ENCODE data around the gene SLC9A1.

Gene SLC9A1

DNA sequence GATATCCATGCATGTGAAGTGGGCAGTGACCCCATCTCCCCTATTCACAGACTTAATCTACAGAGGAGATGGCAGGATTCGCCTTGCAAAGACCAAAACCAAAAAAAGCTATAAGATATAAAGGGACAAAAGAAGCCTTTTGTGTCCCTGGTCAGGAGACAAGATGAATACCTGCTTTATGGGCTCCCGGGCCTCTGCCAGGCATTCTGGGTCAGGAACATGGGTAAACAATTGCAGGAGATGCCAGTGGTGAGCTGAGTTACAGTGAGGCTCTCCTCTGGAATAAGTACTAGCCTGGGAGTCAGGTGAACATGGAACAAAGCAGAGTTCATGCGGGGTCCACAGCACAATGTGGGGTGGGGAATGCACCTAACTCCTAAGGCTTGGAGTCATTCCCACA lies 4.7 kb downstream of the SLC9A1 start:
- no peak for DNase-seq

DNA sequence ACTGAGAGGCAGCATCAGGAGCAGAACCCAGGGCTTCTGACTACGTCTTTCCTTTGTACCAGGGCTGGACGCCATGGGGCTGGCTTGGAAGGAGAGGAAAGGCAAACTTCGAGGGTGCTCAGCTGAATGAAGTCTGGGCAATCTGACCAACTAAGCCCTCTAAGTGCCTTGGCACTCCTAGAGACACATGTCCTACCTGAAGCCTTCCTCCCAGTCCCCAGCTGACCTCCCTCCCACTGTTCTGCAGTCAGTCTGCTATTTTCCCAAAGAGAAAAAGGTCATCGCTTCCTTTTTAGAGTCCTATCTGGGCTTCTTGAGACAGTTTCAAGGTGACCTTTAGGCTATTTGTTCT lies 5.2 kb downstream of the SLC9A1 start:
- DNase-seq = no peak

DNA sequence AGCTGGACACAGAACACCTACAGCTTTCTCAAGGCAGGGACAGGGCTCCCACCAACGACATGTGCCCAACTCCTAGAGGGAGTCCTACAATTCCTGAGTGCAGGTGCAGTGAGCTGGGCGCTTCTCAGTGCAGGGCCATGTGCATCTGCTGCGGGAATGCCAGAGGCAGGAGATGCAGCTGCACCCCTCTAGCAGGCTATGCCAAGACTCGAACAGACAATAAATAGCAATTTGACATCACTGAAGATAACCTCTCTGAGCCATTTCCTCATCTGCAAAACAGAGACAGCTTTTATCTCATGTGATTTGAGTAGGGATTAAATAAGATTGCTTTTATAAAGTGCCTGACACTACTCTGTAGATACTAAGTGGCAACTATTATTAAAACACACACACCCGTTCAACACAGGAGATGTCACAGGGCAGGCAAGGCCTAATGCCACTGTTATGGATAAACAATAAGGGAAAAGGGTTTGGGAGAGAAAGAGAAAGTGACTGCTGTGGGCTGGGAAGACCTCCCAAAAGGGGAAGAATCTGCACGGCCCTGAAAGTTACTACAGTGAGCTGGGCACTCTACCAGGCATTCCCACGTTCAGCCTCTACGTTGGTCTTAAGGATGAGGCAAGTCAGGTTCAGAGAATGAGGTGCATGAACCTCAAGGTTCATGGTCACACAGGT lies 5.7 kb downstream of the SLC9A1 start:
- no peak for DNase-seq

DNA sequence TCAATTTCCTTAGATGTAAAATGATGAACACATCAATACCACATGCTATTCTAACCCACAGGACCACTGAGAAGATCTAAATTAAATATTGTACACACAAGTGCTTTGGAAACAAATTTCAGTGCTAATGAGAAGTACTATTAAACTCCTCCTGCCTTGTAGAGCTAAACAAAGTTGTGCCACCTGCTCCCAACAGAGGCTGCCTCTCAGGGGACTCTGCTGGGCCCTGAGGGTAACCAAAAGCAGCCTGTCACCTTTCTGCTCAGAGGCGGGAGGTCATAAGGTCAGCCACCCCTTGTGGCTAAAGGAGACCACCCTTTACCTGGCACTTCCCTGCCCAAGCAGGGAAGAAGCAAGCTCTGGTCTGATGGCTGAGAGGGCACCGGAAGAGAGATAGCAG lies 6.3 kb downstream of the SLC9A1 start:
- DNase-seq = no peak

DNA sequence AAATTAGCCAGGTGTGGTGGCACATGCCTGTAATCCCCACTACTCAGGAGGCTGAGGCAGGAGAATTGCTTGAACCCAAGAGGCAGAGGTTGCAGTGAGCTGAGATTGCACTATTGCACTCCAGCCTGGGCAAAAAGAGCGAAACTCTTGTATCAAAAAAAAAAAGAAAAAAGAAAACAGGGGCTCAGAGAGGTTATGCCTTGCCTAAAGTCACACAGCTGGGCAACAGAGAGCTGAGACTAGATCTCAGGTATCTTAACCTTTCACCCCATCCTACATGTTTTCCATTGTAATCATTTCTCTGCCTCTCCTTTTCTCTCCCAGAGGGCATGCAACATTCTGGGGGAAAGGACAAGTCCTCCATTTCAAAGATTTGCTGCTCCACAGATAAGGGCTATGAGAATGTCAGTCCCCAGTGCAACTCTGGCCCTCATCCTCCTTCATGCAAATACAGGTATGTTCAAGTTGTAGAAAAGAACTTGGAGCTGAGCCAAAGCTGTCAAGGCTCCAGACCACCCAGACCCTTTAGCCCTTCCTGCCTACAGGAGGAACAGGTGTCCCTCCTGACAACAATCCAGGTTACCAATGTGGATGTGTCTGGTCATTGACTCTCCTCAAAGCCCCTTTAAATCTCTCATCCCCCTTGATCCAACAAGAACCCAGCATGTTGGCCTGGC lies 6.9 kb downstream of the SLC9A1 start:
- no peak for DNase-seq

DNA sequence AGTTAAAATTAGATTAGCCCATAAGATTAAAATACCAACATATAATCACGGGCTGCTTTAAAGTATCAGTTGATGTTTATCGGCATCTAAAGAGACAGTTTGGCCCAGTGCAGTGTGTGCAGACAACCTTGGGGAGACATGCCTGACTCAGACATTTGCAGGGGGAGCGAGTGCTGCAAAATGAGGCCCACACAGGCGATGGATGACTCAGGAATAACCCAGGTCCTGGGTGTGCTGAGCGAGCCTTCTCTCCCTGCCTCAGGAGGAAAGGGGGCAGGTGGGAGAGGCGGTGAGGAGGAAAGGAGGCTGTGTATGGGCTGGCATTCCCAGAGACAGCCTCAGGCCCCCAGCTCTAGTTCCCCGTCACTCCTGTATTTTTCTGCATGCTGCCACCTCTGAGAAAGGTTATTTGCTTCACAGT lies 9.0 kb downstream of the SLC9A1 start:
- no peak for DNase-seq

DNA sequence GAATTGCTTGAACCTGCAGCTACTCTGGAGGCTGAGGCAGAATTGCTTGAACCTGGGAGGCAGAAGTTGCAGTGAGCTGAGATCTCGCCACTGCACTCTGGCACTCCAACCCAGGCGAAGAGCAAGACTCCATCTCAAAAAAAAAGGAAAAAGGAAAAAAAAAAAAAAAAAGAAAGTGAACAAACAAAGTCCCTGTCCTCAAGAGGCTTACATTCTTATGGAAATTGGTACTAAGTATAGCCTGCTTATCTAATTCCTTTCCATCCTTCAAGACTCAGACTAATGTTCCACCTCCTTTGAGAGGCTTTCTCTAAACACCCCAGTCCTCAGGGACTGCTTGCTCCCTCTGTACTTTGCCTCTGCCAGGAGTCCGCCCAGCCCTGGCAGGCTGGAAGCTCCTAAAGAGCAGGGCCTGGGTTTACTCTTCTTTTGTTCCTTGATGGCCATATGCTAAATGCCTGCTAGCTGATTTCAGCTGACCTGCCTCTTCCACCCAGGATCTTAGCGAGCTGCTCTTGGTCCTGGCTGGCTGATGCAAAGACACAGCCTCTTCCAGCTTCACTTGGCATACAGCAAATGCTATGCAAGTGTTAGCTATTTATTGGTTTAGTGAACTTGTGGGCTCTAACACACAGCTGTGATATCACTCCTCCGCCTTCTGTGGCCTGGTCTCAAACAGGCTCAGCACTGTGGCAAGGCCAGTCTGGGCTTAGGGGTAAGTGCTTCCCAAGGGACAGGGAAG lies 9.8 kb downstream of the SLC9A1 start:
- DNase-seq = no peak

DNA sequence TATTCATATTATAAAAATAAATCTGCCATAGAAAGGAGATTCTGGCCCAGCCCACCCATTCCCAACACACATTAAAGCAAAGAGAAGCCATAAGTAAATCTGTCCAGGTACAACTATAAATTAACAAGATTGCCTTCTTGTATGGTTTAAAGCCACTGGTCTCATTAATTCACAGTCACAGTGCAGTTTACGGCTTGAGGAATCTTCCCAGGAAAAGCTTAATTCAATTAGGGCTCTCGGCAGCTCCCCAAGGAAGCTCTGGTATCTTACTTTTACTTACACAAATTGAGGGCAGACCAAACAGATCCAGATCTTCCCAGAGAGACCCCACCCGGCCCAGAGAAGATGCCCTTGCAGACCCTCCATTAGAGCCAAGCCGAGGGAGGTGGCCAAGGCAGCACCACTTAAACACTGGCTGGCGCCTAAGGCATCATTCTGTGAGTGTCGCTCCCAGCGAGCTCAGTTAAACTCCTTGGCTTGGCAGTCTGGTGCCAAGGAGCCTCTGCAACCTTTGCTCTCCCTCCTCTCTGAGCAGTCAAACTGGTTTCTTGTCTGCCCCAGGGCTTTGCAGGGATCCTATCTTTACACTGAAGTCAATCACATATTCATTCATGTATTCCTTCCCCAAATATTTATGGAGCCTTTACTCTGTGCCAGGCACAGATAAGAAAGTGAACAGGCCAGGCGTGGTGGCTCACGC lies 10.7 kb downstream of the SLC9A1 start:
- DNase-seq = no peak

DNA sequence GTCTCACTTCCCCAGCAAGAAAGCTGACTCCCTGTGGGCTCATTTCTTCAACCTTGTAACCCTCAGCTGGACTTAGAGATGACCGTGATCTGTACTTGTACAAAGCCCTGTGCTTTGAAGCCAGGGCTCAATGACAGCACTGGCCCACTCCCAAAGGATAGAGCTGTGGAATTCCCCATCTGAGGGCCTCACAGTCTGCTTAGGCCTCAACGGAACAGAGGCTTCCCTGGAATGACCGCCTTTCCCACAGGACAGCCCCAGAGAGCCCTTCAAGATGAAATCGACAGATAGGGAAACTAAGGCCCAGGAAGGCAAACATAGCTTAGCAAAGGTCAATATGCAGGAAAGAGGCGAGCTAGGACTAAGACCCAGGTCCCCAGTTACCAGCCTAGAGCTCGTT lies 11.5 kb downstream of the SLC9A1 start:
- no peak for DNase-seq

DNA sequence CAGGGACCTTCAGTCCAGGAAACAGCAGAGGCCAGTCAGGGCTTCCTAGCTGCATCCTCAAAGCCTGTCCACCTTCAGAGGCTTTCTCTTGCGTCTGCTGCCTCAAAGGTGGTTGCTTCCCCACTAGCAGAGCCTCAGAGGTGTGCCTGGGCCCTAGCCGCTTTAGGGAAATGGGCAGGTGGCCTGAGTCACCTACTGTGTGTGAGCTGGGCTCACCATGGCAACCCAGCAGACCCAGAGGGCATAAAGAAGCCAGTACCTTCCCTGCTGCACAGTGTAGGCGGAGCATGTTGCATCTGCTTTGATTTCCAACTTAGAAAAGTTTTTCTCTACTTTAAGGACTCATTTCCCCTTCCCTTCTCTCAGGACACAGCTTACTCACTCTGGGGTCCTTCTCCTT lies 12.5 kb downstream of the SLC9A1 start:
- DNase-seq = peak; percentile 20

DNA sequence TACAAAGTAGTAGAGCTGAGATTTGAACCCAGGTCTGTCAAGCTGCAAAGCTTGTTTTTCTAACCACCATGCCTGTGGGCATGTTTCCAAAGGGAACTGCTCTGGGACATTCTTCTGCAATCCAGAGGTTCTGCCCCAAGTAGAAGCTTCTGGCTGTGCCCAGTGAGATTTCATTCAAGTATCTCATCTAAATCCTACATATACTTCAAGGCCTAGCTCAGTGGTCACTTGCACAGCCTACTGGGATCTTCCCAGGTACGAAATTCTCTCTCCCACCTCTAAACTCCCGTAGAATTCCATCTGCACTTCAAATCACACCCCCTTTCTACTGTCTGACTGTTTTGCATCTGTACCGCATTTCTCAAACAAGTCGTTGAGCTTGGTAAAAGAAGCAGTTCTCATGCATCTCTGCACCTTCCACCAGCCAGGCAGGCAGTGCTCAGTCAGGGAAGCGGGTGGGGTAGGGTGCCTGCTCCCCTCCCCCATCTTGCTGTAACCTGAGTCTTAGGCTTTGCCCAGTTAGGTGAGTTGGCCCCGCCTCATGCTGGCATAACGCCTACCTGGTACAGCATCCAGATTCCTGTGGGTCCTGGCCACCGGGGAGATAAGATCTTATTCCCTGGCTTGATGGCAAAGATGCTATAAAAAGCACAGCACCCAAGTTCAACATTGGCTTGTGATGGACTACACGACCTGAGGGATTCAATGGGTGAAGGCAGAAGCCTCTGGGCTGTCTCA lies 13.5 kb downstream of the SLC9A1 start:
- no peak for DNase-seq

DNA sequence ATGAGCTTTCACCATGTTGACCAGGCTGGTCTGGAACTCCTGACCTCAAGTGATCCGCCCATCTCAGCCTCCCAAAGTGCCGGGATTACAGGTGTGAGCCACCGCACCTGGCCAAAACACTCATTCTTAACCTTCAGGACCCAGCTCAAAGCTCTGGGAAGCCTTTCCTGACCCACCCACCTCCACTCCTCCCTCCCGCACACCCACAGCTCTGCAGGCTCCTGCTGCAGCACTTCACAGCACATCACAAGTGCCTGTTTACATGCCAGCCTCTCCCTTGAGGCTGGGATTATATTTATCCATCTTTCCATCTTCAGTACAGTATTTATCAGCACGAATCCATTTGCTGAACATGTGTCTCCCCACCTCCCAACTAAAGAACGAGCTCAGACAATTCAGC lies 14.9 kb downstream of the SLC9A1 start:
- no peak for DNase-seq

DNA sequence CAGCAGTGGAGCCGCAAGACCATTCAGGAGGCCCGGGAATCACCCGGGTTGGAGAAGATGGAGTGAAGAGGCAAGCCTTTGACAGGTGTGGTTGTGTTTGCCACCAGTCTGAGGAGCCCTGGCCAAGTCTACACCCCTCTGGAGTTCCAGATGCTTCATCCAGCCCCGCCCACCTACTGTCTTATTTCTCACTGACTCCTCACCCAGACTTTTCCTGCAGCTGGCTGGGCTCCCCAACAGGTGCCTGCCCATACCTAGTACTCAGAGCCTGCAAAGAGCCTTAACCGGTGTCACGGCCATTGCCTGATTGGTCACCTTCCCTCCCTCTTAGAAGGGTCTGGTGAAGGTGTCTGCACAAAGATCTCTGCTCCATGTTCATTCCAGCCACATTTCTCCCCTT lies 16.0 kb downstream of the SLC9A1 start:
- DNase-seq = no peak

DNA sequence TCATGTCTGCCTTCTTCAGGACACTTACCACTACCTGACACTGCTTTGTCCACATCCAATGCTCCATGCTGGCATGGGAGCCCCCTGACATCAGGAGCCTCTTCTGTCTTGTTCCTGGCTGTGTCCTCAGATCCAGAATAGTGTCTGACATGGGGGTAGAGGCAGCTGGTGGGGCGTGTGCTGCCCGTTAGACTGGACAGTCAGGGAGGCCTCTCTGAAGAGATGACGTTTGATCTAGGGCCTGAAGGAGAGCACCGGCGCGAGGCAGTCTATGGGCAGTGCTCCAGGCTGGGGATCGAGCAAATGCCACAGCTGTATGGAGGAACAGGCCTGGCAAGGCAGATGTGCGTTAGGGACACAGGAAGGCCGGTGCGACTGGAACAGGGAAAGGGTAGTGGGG lies 16.6 kb downstream of the SLC9A1 start:
- DNase-seq = no peak

DNA sequence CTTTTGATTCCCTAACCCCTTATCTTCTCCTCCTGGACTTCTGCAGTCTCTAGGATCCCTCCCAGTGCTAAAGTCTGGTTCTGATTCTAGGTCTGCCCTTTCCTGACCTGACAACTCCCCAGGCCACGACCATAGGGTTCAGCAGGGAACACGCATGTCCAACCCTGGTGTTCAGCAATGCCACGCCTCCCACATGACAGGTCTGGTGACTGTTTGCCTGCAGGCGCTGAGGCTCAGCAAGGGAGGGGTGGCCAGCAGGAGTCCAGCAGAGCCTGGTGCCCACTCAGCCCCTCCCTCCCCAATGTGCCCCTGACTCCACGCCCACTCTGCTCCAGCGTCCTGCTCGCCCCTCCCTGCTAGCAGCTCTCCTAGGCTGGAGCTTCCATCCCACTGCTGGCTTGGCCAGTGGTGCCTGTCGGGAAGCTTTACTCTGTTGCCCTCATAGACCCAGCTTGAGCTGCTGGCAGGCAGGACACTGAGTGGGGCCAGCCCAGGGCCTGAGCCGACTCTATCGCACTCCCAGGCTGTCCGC lies 17.3 kb downstream of the SLC9A1 start:
- peak; percentile 9 for DNase-seq

DNA sequence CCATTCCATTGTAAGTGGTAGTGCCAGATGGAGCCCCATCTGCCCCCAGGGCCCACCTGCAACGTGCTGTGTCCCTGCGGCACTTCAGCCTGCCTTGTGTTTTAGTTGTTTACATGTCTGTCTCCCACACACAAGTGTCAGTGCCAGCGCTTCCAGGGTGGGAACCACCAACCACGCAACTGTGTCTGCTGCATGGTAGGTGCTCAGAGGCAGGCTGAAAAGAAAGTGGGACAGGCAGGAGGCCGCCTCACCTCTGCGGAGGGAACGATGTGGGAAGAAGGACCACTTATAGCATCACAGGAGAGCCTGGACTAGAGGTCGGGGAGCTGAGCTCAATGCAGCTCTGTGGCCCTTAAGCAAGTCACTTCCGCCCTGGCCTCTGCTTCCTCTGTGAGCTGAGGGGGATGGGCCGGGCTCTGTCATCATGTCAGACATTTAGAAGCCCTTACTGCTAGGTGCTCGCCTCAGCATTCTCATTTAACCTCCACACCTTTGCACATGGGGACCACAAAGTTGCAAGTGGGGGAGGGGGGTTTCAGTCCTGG lies 17.9 kb downstream of the SLC9A1 start:
- DNase-seq = peak; percentile 70

DNA sequence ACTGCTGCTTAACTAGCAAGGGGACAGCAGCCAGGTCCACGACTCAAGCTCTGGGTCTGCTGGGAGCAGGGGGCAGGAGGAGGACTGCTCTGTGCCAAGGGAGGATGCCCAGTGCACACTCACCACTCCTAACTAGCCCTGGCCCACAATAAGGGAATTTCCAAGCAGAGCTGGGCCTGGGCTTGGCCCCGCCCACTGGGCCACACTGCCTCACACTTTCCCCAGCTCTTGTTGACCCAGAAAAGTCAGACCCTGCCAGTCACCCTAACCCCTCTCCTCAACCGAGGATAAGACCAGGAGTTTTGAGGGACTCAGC lies 18.7 kb downstream of the SLC9A1 start:
- no peak for DNase-seq

DNA sequence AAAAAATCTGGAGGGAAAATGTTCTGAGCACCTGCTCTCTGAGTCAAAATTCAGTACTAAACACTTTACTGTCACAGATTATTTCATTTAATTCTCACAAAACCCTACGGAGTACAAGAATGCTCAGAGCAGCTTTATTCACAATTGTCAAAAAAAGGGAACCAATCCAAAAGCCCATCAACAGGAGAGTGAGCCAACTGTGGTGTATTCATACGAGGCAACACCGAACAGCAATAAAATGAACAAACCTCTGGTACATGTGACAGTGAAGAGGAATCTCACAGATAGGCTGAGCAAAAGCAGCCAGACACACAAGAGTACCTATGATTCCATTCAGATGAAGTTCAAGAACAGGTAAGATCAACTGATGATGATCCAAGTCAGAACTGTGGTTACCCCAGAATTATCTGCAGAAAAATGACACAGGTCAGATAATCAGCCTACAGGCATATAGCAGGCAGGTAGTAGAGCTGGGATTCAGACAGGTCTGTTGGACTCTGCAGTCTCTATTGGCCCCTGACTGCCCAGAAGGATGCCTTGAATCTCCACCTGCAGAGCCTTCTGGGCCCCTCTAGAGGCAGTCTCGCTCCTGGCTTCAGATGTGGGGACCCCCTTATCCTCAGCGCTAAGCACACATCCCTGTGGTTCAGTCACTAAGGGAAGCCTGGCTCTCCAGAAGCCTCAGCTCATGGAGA lies 19.2 kb downstream of the SLC9A1 start:
- DNase-seq = no peak

DNA sequence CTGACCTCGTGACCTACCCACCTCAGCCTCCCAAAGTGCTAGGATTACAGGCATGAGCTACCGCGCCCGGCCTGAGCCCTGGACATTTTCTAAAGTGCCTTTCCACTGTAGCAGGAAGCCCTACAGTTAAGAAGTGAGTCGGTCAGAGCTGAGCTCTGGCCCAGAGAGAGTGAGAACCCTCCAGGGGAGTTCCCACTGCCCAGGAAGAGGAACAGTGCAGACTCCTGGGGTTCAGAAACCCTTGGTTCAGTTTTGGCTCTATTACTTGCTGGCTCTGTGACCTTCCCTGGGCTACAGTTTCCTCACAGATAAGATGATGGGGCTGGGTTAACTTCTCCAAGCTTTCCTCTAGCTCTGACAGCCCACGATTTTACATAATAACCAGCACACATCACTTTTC lies 20.9 kb downstream of the SLC9A1 start:
- DNase-seq = no peak

DNA sequence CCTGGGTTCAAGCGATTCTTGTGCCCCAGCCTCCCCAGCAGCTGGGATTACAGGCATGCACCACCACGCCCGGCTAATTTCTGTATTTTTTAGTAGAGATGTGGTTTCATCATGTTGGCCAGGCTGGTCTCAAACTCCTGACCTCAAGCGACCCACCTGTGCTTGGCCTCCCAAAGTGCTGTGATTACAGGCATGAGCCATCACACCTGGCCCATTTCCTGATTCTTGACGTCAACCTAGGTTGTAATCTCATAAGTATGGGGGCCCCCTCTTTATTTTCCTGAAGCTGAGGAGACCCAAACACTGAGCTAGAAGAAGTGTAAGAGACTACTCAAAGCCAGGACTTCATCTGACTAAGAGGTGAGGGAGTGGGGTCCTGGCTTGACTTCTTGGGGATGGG lies 21.8 kb downstream of the SLC9A1 start:
- DNase-seq = no peak

DNA sequence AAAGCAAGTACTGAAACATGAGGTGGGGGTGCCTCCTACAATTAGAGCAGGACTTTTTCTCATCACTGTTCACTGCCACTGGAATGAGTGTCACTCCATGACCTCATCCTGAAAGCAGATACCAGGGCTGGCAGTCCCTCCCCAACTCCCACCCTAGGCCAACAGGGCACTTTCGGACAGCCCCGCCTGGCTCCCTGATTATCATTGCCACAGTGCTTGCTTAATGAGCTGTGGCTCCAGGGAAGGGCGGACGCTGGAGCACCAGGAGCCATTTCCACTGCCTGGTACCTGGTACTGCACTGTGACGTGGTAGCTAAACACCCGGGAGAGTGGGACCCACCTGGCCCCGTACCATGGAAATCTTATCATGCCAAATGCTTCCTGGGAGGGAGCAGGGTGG lies 22.3 kb downstream of the SLC9A1 start:
- DNase-seq = no peak

DNA sequence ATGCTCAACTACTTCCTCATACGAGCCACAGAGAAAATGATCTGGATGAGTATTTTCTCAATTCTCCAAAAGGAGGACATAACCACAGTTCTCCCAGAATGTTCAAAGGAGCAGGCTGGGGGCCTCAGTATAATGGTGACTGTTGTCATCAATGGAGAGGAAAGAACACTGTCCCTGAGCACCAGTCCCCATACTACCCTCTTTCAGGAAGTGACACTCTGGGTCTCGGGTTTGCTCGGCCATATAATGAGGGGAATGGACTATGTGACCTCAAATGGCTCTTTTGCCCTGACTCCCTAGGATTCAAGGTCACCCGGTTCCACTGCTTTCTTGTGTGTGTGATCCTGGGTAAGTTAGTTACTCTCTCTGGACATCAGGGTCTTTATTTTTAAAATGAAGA lies 22.8 kb downstream of the SLC9A1 start:
- DNase-seq = no peak
